Mucosa of descending colon (tissue), 3 donors: Measurements from ENCODE around the gene SCAI. TPM values are rescaled to one million over a fixed set of nuclear protein-coding genes. Genes with fewer than 3 reads are reported as not detected.
"Not testable (repeated sequence)": the region's sequence is repeated elsewhere in the genome, so short reads cannot be mapped to it uniquely, and the experiment has no call there.

Experiments
- ATAC-seq: fragments of 200-7000 bp; cut with Tn5 transposase; one replicate; pipeline ENCODE4 v1.9.1; 2020; ENCODE audit warnings: mild to moderate bottlenecking, moderate library complexity
- DNase-seq, 3 donors: peaks; one replicate each; pipeline ENCODE4 v3.0.0-alpha.2; 2020
- H3K36me3 ChIP-seq: fragments of 200-600 bp; one replicate; pipeline ENCODE4 v1.8.0; 2021; ENCODE audit warnings: low read depth, mild to moderate bottlenecking
- H3K4me1 ChIP-seq: fragments of 200-600 bp; one replicate; pipeline ENCODE4 v1.8.0; 2021; ENCODE audit warnings: low read depth, mild to moderate bottlenecking
- H3K4me3 ChIP-seq: fragments of 200-600 bp; one replicate; pipeline ENCODE4 v1.8.0; 2021; ENCODE audit warnings: mild to moderate bottlenecking
- H3K9me3 ChIP-seq: fragments of 200-600 bp; one replicate; pipeline ENCODE4 v1.8.0; 2021; ENCODE audit warnings: mild to moderate bottlenecking
- intact Hi-C, 2 donors: fragments of 100-400 bp; cut with DNase I in 1 of 2; cut with micrococcal nuclease in 1 of 2; formaldehyde crosslinking; loops; one replicate each; pipeline versions ENCODE4 v1.11.0 to v1.11.1; 2022; cut with DNase I, micrococcal nuclease
- total RNA-seq, 3 donors: library from RNA; stranded (reverse); fragmentation: NEBNext Ultra II Directional in 2 of 3; extraction: Animal tissue kit (Norgen Biotek cat#: 25700) in 2 of 3; gene quantifications; one replicate each; pipeline versions ENCODE4 v1.2.1 to v1.2.4, GENCODE V29; 2021 to 2023
- TF ChIP-seq, protein P1 (sequence below): fragments of 200-600 bp; IDR thresholded peaks from one replicate; pipeline ENCODE4 v1.8.0; 2022; ENCODE audit warnings: antibody characterized with exemption, mild to moderate bottlenecking
- donor health status: DM: no; HTN: no; CAD: no; lungs with moderate emphysema.
- donor health status: DM: no; HTN: no; CAD: no.
- donor health status: DM: no; HTN: yes; CAD: no.

Gene SCAI
- total RNA-seq, 3 donors from 2014 or later = 6.3 to 11.7 (median 8.8) TPM

DNA sequence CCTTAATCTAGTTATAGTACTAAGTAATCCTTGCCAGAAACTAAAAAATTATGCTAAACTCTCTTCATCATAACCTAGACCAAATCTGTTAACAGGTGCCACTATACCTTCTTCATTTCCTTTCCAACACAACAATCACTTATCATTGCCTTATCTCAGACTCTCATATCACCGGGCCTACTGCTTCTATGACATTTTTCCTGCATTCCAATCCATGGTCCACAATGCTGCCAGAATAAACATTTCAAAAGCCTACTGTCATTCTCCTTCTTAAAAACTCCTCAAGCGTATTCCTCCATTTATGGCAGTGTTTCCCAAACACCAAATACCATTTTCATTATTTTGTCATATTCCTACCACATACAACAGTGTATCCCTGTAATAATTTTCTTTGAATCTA, 39.7 kb upstream of the SCAI start:
- peaks cover 52% of the 10 kb centered on the region for H3K4me1 ChIP-seq
- no peaks in the 10 kb centered on the region for H3K36me3 ChIP-seq
- no peak overlapping the region for H3K4me3 ChIP-seq
- TF ChIP-seq, protein P1, sequence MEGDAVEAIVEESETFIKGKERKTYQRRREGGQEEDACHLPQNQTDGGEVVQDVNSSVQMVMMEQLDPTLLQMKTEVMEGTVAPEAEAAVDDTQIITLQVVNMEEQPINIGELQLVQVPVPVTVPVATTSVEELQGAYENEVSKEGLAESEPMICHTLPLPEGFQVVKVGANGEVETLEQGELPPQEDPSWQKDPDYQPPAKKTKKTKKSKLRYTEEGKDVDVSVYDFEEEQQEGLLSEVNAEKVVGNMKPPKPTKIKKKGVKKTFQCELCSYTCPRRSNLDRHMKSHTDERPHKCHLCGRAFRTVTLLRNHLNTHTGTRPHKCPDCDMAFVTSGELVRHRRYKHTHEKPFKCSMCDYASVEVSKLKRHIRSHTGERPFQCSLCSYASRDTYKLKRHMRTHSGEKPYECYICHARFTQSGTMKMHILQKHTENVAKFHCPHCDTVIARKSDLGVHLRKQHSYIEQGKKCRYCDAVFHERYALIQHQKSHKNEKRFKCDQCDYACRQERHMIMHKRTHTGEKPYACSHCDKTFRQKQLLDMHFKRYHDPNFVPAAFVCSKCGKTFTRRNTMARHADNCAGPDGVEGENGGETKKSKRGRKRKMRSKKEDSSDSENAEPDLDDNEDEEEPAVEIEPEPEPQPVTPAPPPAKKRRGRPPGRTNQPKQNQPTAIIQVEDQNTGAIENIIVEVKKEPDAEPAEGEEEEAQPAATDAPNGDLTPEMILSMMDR = no peak
- DNase-seq (no peak), ATAC-seq (peak; percentile 56)
- intact Hi-C loops = no loop called here
- H3K9me3 ChIP-seq = no peaks in the 10 kb centered on the region

DNA sequence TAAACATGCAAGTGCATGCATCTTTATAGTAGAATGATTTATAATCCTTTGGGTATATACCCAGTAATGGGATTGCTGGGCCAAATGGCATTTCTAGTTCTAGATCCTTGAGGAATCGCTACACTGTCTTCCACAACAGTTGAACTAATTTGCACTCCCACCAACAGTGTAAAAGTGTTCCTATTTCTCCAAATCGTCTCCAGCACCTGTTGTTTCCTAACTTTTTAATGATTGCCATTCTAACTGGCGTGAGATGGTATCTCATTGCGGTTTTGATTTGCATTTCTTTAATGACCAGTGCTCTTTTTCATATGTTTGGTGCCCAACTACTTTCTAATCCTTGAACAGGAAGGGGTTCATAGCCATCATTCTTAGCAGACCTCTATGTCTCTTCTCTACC, 38.4 kb upstream of the SCAI start:
- intact Hi-C loops, DNase-seq: not testable (repeated sequence)
- peaks cover 52% of the 10 kb centered on the region for H3K4me1 ChIP-seq

DNA sequence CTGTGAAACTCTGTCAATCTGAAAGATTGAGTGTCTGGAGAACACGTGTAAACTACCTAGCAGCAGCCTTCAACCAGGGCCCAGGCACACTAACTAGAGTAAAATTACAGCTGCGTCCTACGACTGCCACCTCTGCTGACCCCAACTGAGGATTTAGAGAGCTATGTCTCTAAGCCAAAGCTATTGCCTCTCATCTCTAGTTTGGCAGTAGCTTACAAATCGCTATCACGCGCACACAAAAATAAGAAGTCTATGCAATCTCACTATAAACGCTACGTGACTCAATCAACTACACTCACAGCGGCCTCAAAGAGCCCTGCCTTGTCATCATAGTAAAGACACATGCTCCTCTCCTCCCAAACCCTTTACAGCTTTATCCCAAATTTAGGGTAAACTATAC, 37.5 kb upstream of the SCAI start:
- H3K36me3 ChIP-seq = no peaks in the 10 kb centered on the region
- intact Hi-C loops = no loop called here
- no peak overlapping the region for H3K4me3 ChIP-seq
- DNase-seq = no peak
- H3K9me3 ChIP-seq = no peaks in the 10 kb centered on the region
- TF ChIP-seq, protein P1 = no peak
- H3K4me1 ChIP-seq = peaks cover 44% of the 10 kb centered on the region
- ATAC-seq = no peak

More for the DNA sequence above, 38.4 kb upstream of the SCAI start:
- H3K36me3 ChIP-seq, H3K4me3 ChIP-seq, ATAC-seq, H3K9me3 ChIP-seq: not testable (repeated sequence)

DNA sequence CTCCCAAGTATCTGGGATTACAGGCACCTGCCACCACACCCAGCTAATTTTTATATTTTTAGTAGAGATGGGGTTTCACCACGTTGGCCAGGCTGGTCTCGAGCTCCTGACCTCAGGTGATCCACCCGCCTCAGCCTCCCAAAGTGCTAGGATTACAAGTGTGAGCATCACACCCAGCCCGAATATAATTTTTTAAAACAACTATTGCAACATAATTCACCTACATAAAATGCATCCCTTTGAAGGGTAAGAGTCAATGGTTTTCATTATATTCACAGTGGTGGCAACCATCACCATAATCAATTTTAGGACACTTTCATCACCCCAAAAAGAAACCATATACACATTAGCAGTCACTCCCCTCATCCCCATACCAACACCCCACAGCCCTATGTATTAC, 36.4 kb upstream of the SCAI start:
- ATAC-seq, DNase-seq, intact Hi-C loops, H3K36me3 ChIP-seq, H3K4me3 ChIP-seq, H3K9me3 ChIP-seq: not testable (repeated sequence)
- H3K4me1 ChIP-seq = peaks cover 37% of the 10 kb centered on the region

DNA sequence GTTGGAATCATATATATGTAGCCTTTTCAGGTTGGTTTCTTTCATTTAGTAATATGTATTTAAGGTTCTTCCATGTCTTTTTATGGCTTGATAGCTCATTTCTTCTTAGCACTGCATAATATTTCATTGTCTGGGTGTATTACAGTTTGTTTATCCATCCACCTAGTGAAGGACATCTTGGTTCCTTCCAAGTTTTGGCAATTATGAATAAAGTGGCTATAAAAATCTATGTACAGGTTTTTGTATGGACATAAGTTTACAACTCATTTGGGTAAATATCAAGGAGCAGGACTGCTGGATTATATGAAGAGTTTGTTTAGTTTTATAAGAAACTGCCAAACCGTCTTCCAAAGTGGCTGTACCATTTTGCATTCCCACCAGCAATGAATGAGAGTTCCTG, 34.6 kb upstream of the SCAI start:
- Histone ChIP-seq H3K4me3 (no peak overlapping the region), H3K36me3 (no peaks in the 10 kb centered on the region), H3K9me3 (no peaks in the 10 kb centered on the region), H3K4me1 (peaks cover 21% of the 10 kb centered on the region)
- DNase-seq (no peak), ATAC-seq (peak; percentile 64)
- intact Hi-C loops = no loop called here
- TF ChIP-seq, protein P1 = no peak

DNA sequence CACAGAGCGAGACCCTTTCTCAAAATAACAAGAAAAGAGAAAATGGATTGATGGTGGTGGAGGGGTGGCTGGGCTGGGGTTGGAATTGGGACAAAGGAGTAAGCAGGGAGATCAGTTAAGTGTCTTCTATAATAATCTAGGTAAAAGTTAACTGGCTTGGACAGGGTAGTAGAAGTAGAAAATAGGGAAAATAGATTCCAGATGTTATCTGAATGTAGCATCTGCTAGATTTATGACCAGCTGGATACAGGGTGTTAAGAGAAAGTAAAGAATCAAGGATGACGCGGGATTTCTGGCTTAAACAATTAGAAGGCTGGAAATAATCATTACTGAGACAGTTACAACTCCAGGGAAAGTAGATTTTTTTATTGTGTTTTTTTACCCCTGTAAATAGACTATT, 33.3 kb upstream of the SCAI start:
- no peak for DNase-seq
- intact Hi-C loops = no loop called here
- peaks cover 18% of the 10 kb centered on the region for H3K4me1 ChIP-seq

More for the DNA sequence above, 33.3 kb upstream of the SCAI start:
- H3K36me3 ChIP-seq = no peaks in the 10 kb centered on the region
- ATAC-seq = no peak
- H3K4me3 ChIP-seq = no peak overlapping the region
- H3K9me3 ChIP-seq = no peaks in the 10 kb centered on the region
- TF ChIP-seq, protein P1 = no peak
